Measurements from ENCODE around the gene LZTR1. TPM values are rescaled to one million over a fixed set of nuclear protein-coding genes. Genes with fewer than 3 reads are reported as not detected.
A peak's percentile ranks its signal among the peaks of the same experiment; 100 is the strongest.
"Not testable (repeated sequence)": the region's sequence is repeated elsewhere in the genome, so short reads cannot be mapped to it uniquely, and the experiment has no call there.

LZTR1 gene
- total and polyA plus RNA-seq, 3 experiments from 2014 or later = 17.1 to 78.7 (median 75.0) TPM

DNA sequence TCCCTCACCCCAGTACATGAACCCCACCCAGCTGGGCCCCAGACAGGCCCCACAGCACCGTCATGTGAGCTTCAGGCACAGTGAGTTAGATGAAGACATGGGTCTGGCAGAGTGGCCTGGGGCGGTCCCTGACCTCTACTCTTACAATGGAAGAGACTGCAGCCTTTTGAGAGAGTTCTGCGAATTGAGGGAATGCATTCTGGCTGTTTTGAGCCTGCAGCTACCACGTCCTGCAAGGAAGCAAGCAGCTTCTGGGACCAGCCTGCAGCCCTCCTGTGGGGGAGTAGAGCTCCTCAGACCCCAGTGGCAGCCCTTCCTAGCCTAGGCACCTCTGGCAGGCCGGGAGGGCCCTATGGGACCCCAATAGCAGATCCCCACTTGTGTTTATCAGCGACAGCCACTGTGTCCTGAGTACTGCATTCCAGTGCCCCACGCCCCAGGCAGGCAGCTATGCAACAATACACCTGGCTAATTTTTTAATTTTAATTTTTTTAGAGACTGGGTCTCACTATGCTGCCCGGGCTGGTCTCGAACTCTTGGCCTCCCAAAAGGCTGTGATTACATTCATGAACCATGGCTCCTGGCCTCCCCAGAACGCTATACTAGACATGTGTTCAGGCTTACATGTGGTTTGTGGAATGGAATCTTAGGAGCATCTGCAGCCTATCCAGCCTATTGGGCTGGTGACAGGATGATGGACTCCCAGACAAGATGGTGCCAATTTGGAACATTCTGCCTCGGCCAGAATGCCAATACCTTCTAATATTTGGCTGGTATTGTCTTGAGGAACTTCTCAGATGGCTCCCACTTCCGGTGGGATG, 51.0 kb downstream of the LZTR1 start:
- Mint-ChIP-seq H3K27me3 (peaks cover 34% of the 10 kb centered on the region in 2 donors), H3K36me3 (no peaks in the 10 kb centered on the region), H3K4me1 (peaks cover 3 to 21% (median 4%) of the 10 kb centered on the region in 3 donors), H3K4me3 (peak overlapping the region in 2 of 7 donors; percentile 43 to 68), H3K9me3 (no peaks in the 10 kb centered on the region), H3K27ac (no peak overlapping the region)
- no peak overlapping the region for H3K4me3 ChIP-seq (ENCODE audit: low read length)
- POLR2A ChIA-PET = no interaction called here
- peaks cover 18% of the 10 kb centered on the region for H3K27me3 ChIP-seq (ENCODE audit: insufficient read depth, low read length, poor library complexity, severe bottlenecking)
- H3K4me1 ChIP-seq (ENCODE audit: insufficient read depth, low read length) = peaks cover 3% of the 10 kb centered on the region
- no peaks in the 10 kb centered on the region for H3K9me3 ChIP-seq (ENCODE audit: low read length)
- no peak overlapping the region for H3K27ac ChIP-seq (ENCODE audit: low read depth, low read length)
- H3K36me3 ChIP-seq (ENCODE audit: insufficient read depth, low read length) = no peaks in the 10 kb centered on the region
- CTCF ChIA-PET = interaction anchor here (0.9 kb wide), 1 partner anchor 1226 kb away, joined by 4 read pairs; no protein-coding TSS in a partner anchor
- no peak for DNase-seq

DNA sequence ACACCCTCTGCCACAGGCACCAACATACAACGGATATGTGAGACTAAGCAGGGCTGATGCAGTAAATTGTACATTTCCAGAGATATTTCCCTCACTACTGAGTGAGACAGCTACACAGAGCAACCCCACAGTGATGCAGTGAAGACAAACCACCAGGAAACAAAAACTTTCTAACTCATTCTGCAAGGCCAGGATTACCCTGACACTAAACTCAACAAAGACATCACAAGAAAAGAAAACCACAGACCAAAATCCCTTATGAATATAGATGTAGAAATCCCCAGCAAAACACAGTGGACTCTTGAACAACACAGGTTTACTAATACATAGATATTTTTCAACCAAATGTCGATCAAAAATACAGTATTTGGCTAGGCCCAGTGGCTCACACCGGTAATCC, 51.8 kb downstream of the LZTR1 start:
- Histone ChIP-seq H3K27ac (ENCODE audit: low read depth, low read length) (no peak overlapping the region), H3K4me3 (ENCODE audit: low read length) (no peak overlapping the region), H3K4me1 (ENCODE audit: insufficient read depth, low read length) (peaks cover 9% of the 10 kb centered on the region), H3K36me3 (ENCODE audit: insufficient read depth, low read length) (no peaks in the 10 kb centered on the region), H3K27me3 (ENCODE audit: insufficient read depth, low read length, poor library complexity, severe bottlenecking) (peaks cover 18% of the 10 kb centered on the region), H3K9me3 (ENCODE audit: low read length) (no peaks in the 10 kb centered on the region)
- no peak overlapping the region for H3K4me3 Mint-ChIP-seq
- H3K9me3 Mint-ChIP-seq = no peaks in the 10 kb centered on the region
- H3K36me3 Mint-ChIP-seq = no peaks in the 10 kb centered on the region
- ChIA-PET POLR2A (no interaction called here), CTCF (no interaction called here)
- peaks cover 3 to 21% (median 4%) of the 10 kb centered on the region in 3 donors for H3K4me1 Mint-ChIP-seq
- H3K27me3 Mint-ChIP-seq = peaks cover 38 to 40% of the 10 kb centered on the region in 2 donors
- no peak for DNase-seq
- peak overlapping the region in 1 of 8 donors; percentile 38 for H3K27ac Mint-ChIP-seq

DNA sequence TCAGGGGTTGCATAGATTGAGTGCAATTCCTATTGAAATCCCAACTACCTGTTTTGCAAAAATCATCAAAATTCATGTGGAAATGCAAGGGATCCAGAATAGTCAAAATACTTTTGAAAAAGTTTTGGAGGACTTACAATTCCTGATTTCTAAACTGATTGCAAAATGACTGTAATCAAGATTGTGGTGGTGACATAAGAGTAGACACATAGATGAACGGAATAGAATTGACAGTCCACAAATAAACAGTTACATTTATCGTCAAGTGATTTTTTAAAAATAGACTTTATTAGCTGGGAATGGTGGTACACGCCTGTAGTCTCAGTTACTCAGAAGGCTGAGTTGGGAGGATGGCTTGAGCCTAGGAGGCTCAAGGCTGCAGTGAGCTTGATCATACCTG, 52.9 kb downstream of the LZTR1 start:
- Histone ChIP-seq H3K4me1 (ENCODE audit: insufficient read depth, low read length) (peaks cover 9% of the 10 kb centered on the region), H3K27me3 (ENCODE audit: insufficient read depth, low read length, poor library complexity, severe bottlenecking) (peaks cover 18% of the 10 kb centered on the region), H3K27ac (ENCODE audit: low read depth, low read length) (no peak overlapping the region), H3K36me3 (ENCODE audit: insufficient read depth, low read length) (no peaks in the 10 kb centered on the region), H3K9me3 (ENCODE audit: low read length) (no peaks in the 10 kb centered on the region), H3K4me3 (ENCODE audit: low read length) (no peak overlapping the region)
- no peak overlapping the region for H3K4me3 Mint-ChIP-seq
- H3K27ac Mint-ChIP-seq = no peak overlapping the region
- no peaks in the 10 kb centered on the region for H3K36me3 Mint-ChIP-seq
- POLR2A ChIA-PET = no interaction called here
- H3K4me1 Mint-ChIP-seq = peaks cover 3 to 21% (median 4%) of the 10 kb centered on the region in 3 donors
- DNase-seq = peak in 1 of 5 donors; percentile 17
- no peaks in the 10 kb centered on the region for H3K9me3 Mint-ChIP-seq
- peaks cover 35 to 36% of the 10 kb centered on the region in 2 donors for H3K27me3 Mint-ChIP-seq
- CTCF ChIA-PET = no interaction called here

GRCh38 chr22:21038405-21038804, 56.3 kb downstream of the LZTR1 start:
- Mint-ChIP-seq H3K27ac (no peak overlapping the region), H3K9me3 (no peaks in the 10 kb centered on the region), H3K4me1 (peaks cover 3 to 5% (median 4%) of the 10 kb centered on the region in 3 donors), H3K27me3 (peaks cover 26 to 34% of the 10 kb centered on the region in 2 donors), H3K4me3 (no peak overlapping the region), H3K36me3 (no peaks in the 10 kb centered on the region)
- ChIA-PET CTCF (no interaction called here), POLR2A (no interaction called here)
- peaks cover 2% of the 10 kb centered on the region for H3K27me3 ChIP-seq (ENCODE audit: insufficient read depth, low read length, poor library complexity, severe bottlenecking)
- no peak overlapping the region for H3K4me3 ChIP-seq (ENCODE audit: low read length)
- H3K4me1 ChIP-seq (ENCODE audit: insufficient read depth, low read length) = peaks cover 9% of the 10 kb centered on the region
- no peak for DNase-seq
- no peaks in the 10 kb centered on the region for H3K36me3 ChIP-seq (ENCODE audit: insufficient read depth, low read length)
- H3K27ac ChIP-seq (ENCODE audit: low read depth, low read length) = peak overlapping the region; percentile 11
- H3K9me3 ChIP-seq (ENCODE audit: low read length) = no peaks in the 10 kb centered on the region

DNA sequence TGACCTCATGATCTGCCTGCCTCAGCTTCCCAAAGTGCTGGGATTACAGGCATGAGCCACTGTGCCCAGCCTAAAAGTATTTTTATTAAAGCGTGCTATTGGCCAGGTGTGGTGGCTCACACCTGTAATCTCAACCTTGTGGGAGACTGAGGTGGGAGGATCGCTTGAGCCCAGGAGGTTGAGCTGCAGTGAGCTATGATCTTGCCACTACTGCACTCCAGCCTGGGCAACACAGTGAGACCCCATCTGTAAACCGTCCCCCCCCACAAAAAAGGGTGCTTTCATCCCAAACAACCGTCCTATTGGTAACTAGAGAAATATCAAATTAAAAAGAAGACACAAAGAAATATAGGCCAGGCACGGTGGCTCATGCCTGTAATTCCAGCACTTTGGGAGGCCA, 57.1 kb downstream of the LZTR1 start:
- DNase-seq; H3K9me3 ChIP-seq (ENCODE audit: low read length); H3K9me3 Mint-ChIP-seq; CTCF ChIA-PET; H3K4me1 ChIP-seq (ENCODE audit: insufficient read depth, low read length); H3K36me3 Mint-ChIP-seq; H3K27me3 ChIP-seq (ENCODE audit: insufficient read depth, low read length, poor library complexity, severe bottlenecking); H3K36me3 ChIP-seq (ENCODE audit: insufficient read depth, low read length); H3K4me3 ChIP-seq (ENCODE audit: low read length); H3K27ac Mint-ChIP-seq; H3K27ac ChIP-seq (ENCODE audit: low read depth, low read length); H3K4me3 Mint-ChIP-seq; POLR2A ChIA-PET: not testable (repeated sequence)
- H3K27me3 Mint-ChIP-seq = peaks cover 22 to 37% of the 10 kb centered on the region in 2 donors
- peaks cover 5 to 11% (median 11%) of the 10 kb centered on the region in 3 donors for H3K4me1 Mint-ChIP-seq

GRCh38 chr22:21041937-21042336, 59.8 kb downstream of the LZTR1 start:
- H3K27me3 Mint-ChIP-seq = peaks cover 14 to 39% of the 10 kb centered on the region in 2 donors
- Histone ChIP-seq H3K4me3 (ENCODE audit: low read length) (no peak overlapping the region), H3K27me3 (ENCODE audit: insufficient read depth, low read length, poor library complexity, severe bottlenecking) (peaks cover 9% of the 10 kb centered on the region), H3K9me3 (ENCODE audit: low read length) (no peaks in the 10 kb centered on the region), H3K27ac (ENCODE audit: low read depth, low read length) (no peak overlapping the region), H3K36me3 (ENCODE audit: insufficient read depth, low read length) (no peaks in the 10 kb centered on the region), H3K4me1 (ENCODE audit: insufficient read depth, low read length) (peaks cover 20% of the 10 kb centered on the region)
- H3K4me3 Mint-ChIP-seq = no peak overlapping the region
- ChIA-PET POLR2A (no interaction called here), CTCF (no interaction called here)
- no peak overlapping the region for H3K27ac Mint-ChIP-seq
- DNase-seq = no peak
- no peaks in the 10 kb centered on the region for H3K9me3 Mint-ChIP-seq
- no peaks in the 10 kb centered on the region for H3K36me3 Mint-ChIP-seq
- H3K4me1 Mint-ChIP-seq = peaks cover 19 to 28% (median 26%) of the 10 kb centered on the region in 3 donors

DNA sequence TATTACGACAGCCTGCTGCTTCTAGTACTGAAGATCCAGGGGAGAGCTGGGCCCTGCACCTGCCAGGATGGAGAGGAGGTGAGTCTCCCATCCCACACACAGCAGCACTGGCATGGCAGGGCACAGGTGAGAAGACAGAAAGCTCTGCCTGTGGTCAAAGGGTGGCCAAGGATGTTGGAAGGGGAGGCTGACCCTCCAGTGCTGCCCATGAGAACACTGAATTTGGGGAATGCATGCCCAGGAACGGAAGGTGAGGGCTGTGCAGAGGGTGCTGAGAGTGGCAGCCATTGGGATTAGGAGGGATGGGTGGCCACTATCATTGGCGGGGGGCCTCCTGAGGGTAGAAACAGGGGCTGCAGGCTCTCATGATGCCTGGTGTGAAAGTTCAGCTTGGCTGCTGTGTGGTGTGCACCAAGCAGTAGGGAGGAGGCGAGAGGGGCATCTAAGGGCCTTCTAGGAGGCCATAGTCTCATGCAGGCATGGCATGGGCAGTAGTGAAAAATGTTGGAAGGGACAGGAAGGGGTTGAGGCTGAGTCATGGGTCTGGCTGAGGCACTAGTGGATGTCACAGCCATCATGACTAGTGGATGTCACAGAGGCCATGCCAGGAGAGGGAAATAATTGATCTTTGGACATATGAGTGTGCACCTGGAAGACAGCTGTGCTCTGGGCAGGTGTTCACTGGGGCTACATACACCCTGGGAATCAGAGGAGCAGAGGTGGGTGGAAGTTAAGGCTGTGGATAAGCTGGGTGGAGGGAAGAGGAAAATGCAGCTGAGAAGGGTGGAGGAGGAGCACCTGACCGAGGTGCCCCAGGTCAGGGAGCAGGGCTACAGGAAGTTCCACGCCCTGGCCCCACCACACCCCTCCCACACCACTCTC, 61.1 kb downstream of the LZTR1 start:
- no peak overlapping the region for H3K4me3 ChIP-seq (ENCODE audit: low read length)
- Mint-ChIP-seq H3K9me3 (no peaks in the 10 kb centered on the region), H3K27ac (peak overlapping the region in 6 of 8 donors; percentile 22 to 76 (median 49)), H3K4me1 (peaks cover 19 to 28% (median 26%) of the 10 kb centered on the region in 3 donors), H3K36me3 (no peaks in the 10 kb centered on the region), H3K4me3 (peak overlapping the region in 2 of 7 donors; percentile 11 to 47), H3K27me3 (peaks cover 14 to 35% of the 10 kb centered on the region in 2 donors)
- peaks cover 9% of the 10 kb centered on the region for H3K27me3 ChIP-seq (ENCODE audit: insufficient read depth, low read length, poor library complexity, severe bottlenecking)
- no peak for DNase-seq
- peaks cover 15% of the 10 kb centered on the region for H3K4me1 ChIP-seq (ENCODE audit: insufficient read depth, low read length)
- POLR2A ChIA-PET = no interaction called here
- no peaks in the 10 kb centered on the region for H3K9me3 ChIP-seq (ENCODE audit: low read length)
- no peaks in the 10 kb centered on the region for H3K36me3 ChIP-seq (ENCODE audit: insufficient read depth, low read length)
- CTCF ChIA-PET = no interaction called here
- no peak overlapping the region for H3K27ac ChIP-seq (ENCODE audit: low read depth, low read length)
